GOT3 (cell line): ENCODE measurements around the gene DGAT2L6.
"Not testable (repeated sequence)": the region's sequence is repeated elsewhere in the genome, so short reads cannot be mapped to it uniquely, and the experiment has no call there.

Source experiments
- DNase-seq: peaks from one replicate; lab custom pipeline; 2025; ENCODE audit warnings: mixed read lengths; lab: John Stamatoyannopoulos, UW

DGAT2L6 gene

DNA sequence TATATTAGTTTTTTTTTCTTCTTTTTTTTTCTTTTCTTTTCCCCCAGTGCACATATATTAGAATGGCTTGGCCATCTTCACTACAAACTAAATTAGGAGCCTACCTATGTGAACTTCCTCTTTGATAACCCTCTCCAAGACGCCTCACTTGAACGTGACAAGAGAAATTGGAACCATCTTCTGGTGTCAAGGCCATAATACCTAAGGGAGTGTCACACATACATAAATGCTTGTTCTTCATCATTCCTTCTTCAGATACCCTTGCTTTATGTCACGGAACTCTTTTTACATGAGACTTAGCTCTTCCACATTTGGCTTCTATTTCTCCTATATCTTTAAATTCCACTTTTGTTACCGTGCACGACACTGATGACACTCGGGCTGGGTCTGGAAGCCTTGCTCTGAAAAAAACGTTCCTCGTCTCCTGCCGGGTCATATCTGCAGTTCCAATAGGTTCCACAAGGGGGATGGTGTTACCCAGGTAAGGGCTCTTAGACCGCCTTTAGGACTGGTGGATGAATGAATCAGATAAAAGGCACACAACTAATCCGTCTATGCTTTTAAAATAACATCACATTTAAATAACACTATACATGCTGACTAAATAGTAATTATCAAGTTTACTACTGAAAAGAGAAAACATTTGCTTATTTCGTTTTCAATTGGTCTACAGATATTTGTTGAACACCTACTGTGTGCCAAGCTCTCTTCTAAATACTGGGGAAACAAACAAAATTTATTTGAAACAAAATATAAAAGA is 19.9 kb downstream of the DGAT2L6 start:
- DNase-seq, result peak; percentile 13

DNA sequence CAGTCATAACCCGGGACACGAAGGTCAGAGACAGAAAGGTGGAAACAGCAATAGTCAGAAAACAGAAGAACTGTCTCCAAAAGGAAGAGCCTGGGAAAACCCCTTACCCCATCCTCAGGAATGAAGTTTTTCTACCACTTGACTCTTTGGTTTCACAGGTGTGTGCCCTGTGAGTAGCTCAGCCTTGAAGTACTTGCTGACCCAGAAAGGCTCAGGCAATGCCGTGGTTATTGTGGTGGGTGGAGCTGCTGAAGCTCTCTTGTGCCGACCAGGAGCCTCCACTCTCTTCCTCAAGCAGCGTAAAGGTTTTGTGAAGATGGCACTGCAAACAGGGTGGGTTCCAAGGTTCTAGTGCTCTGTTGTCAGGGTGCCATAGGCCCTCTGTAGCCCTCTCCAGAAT is 24.4 kb downstream of the DGAT2L6 start:
- no peak for DNase-seq

DNA sequence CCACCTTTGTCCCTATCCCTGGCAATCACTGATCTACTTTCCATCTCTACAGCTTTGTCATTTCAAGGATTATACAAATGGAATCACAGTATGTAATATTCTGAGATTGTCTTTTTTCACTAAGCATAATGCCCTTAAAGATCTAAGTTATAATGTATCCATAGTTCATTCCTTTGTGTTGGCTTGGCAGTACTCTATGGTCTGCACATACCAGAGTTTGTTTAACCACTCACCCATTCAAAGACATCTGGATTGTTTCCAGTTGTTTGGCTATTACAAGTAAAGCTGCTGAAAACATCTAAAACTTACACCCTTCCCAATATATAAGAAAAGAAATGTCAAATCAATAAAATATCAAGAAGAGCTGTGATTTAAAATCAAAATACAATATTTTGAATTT is 31.2 kb downstream of the DGAT2L6 start:
- DNase-seq, result no peak

DNA sequence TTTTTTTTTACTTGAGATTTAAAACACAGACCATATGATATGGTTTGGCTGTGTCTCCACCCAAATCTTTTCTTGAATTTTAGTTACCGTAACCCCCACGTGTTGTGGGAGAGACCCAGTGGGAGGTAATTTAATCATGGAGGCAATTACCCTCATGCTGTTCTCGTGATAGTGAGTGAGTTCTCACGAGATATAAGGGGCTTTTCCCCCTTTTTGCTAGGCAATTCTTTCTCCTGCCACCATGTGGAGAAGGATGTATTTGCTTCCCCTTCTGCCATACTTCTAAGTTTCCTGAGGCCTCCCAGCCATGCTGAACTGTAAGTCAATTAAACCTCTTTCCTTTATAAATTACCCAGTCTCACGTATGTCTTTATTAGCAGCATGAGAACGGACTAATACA is 32.3 kb downstream of the DGAT2L6 start:
- DNase-seq, result not testable (repeated sequence)

DNA sequence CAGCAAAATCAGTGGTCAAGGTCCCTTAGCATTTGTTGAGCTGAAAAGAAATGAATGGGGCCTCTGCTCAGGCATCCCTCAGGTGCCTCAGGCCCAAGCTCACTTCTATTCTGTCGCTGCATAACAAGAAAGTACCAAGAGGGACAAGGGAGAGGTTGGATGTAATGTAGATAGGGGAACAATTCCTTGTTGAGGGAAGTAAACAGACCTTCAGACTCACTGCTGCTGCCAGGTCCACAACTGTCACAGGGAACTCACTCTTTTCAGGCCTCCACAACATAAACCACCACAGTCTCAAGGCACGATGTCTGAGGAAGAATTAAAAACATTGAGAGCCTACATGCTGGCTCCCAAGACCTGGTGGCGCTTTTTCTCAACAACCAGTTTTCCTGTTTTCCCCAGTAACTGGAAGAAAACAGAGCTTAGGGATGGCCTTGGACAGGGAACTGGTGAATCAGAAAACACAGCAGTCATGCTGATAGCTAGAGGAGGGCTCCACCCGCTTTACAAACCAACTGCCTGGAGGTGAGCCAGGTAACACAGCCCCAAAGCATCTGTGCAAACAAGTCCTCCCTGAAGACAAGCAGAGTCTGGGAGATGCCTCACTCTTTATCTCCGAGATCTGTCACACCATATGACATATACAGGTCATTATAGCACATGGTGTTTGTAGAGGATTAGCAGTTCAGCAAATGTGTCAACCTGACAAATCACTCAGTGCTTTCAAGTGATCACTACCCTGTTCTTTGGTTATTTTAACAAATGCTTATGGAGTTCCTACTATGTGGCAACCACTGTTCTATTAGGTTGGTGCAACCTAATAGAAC is 42.9 kb downstream of the DGAT2L6 start:
- no peak for DNase-seq

DNA sequence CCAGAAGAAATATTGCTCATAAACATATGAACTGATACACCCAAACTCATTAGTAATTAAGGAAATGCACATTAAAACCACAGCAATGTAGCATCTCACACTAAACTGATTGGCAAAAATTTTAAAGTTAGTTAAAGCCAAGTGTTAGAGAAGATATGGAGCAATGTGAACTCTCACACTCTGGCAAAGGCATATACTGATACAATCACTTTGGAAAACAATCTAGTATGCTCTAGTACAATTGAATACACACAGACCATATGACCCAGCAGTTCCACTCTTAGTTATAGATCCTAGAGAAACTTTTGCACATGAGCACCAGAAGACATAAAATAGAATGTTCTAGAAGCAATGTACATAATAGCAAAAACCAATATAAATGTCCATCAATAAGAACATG is 48.8 kb downstream of the DGAT2L6 start:
- no peak for DNase-seq

DNA sequence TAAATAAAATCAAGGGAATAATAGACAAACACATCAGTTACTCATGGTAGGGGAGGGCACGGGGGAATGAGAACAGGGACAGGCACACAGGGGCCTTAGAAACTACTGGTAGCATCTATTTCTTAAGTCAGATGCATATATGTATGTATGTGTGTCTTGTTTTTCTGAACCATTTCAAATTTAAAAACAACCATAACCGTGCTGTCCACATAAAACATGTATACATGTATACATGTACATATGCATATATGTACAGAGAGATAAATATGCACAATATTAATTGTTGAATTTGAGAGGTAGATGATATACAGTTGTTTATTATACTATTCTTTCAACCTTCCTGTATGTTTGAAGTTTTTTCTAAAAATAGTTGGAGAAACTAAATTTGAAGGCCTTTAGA is 49.4 kb downstream of the DGAT2L6 start:
- no peak for DNase-seq

DNA sequence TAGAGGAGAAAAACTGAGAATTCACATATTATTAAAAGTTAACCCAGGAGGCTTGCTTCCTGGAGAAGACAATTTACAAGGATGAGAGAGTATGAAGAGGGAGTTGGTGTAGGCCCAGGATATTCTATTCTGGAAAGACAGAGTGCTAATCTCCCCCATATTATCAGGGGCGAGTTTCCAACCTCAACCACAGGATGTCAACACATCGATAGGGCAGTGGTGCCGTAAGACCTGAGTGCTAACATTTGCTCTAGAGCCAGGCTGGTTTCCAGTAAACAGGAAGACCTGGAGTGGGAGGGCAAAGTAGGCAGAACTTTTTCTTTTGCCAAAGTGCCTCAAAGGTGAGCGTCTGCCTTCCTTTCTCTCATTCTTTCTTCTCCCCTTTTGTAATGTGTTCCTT is 54.4 kb downstream of the DGAT2L6 start:
- DNase-seq, result no peak

DNA sequence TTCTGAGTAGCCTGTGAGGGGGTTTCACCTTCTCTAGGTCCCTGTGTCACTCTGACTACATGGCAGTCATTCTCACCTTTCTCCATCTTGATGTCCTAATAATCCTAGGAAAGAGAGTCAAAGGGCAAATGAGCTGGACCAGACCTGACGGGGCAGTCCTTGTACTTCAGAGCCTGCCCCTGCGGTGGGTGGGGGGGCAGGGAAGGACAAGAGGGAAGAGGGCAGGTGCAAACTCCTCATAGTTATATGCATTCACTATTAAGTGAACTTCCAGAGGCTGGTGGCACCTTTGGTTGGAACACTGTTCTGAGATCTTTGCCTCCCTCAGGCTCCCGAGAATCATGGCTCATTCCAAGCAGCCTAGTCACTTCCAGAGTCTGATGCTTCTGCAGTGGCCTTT is 57.1 kb downstream of the DGAT2L6 start, which contains the start of gene AWAT1:
Gene AWAT1, plus strand, starts transcription at position 301 of the 400 bp plus-strand sequence. Its CDS starts 41 bp downstream, at position 342.
- DNase-seq, result no peak

DNA sequence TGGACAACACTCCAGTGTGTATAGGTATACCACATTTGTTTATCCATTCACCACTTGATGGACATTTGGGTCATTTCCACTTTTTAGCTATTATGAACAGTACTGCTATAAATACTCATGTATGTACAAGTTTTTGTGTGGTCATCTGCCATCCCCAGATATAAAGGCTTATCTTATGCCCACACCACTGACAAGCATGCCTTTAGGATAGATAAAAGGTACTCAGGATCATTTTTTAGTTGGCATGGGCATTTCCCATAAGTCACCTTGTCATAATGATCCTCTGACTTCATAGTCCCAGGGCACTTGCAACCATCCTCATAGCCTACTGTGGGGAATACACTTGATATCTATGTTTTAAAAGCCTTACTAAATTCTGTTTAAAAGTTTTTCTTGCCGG is 63.5 kb downstream of the DGAT2L6 start:
- no peak for DNase-seq

DNA sequence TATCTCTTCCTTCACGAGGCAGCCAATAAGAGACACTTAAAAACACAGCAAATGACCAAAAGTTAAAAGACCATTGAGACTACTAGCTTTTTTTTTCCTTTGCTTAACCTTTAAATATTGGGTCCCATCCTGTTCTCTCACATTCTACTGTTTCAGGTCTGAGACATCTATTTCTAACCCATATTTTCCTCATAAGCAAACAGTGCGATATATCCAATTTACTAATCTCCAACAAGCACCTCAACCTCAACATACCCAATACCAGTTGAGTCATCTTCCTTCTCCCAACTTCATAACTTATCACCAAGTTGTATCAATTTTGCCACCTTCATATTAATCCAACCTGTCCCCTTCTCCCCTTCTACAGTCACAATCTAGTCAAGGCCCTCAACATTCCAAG is 64.2 kb downstream of the DGAT2L6 start:
- no peak for DNase-seq

DNA sequence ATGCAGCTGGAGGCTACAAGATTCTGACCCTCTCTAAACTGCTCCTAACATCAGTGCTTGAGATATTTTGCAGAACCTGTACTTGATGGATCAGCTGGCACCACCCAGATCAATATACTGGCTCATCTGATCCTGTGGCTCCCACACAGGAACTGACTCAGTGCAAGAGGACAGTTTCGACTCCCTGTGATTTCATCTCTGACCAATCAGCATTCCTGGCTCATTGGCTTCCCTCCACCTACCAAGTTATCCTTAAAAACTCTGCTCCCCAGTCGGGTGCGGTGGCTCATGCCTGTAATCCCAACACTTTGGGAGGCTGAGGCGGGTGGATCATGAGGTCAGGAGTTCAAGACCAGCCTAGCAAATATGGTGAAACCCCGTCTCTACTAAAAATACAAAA is 66.3 kb downstream of the DGAT2L6 start:
- not testable (repeated sequence) for DNase-seq

DNA sequence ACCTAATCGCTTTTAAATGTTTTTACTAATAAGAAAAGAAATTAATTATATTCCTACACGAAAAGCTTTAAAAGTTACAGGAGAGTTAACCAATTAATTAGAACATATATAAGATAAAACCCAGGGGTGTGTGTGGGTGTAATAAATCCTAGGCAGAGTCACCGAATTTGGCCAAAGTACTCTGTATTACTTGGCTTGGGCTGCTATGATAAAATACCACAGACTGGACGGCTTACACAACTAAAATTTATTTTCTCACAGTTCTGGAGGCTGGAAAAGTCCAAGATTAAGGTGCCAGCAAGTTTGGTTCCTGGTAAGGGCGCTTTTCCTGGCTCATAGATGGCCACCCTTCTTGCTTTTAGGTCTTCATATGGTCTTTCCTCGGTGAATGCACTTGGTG is 67.6 kb downstream of the DGAT2L6 start:
- DNase-seq, result no peak

DNA sequence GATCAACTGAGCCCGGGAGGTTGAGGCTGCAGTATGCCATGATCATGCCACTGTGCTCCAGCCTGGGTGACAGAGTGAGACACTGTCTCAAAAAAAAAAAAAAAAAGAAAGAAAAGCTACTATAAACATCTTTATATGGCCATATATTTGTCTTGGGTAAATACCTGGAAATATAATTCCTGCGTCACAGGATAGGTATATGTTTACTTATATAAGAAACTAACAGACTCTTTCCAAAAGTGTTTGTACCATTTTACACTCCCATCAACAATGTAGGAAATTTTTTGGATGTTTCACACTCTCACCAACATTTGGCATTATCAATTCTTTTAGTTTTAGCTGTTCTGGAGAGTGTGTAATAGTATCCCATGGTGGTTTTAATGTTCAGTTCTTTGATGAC is 70.0 kb downstream of the DGAT2L6 start:
- no peak for DNase-seq

DNA sequence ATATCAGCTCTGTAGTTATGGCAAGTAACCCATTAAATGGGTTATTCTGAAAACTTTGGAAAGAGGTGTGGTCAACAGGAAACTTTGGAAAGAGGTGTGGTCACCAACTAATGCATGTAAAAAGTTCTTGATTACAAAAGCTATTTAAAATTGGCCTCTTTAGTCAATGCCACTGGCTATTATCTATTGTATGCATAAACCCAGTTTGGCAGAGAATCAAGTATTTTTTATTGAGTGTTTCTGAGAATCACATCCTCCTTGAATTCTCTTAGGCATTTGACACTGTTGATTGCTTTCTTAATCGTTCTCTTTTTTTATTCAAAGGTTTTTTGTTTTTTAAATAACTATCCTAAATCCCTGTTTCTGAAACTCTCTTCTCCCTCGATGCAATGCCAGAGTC is 75.2 kb downstream of the DGAT2L6 start:
- DNase-seq, result no peak

DNA sequence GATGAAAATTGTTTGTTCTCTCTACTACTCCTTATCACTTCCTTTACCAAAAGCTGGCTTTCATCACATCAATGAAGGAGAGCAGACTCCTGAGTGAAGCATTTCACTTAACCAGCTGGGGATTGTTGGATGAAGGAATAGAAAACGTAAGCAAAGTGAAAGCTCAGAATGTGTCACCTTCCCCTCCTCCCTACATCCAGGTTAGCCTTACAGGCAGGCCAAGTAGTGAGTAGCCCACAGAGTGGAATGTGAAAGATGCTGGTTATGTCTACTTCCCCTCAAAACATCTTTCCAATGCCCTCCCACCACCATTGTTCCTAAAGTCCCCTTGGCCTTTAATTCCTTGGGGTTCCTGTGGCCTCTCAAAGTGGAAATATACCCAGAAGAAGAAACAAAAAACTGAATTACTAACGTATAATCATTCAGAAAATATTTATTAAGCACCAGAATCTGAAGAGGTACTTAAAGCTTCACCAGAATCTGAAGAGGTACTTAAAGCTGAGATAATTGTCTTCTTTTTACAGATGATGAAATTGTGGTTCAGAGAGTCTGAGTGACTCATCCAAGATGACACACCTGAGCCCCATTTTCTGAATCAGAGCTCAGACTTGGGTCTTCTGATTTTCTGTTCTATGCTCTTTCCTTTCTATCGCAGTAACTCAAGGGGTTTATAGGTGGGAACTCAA is 76.2 kb downstream of the DGAT2L6 start:
- no peak for DNase-seq

DNA sequence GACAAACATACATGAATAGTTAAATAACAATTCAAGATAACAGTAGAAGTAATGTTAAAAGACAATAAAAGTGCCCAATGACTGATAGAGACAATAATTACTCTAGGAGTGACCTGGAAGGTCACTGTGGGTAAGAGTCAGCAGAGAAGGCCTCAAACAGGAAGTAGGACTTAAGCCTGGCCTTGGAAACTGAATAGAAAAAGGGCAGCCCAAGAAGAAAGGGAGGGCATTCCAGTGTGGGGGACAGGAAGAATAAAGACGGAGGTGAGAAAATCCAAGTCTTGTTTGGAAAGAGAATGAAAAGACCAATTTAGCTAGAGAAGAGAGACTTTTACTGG is 76.7 kb downstream of the DGAT2L6 start:
- DNase-seq, result no peak

DNA sequence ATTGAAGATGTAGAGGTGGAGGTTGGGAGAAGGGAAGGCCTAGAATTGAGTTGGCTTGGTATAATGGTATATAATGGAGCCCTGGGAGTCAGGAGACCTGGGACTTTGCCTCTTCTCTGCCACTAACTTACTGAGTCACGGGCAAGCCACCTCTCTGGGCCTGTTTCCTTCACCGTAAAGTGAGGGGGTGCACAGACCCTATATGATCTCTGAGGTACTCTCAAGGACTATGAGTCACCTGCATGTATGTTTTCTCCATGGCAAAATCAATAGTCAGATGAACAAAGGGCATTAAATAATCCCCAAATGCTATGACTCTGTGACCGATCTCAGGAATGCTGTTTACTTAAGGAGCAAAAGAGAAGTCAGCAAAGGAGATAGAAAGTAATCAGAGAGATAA is 77.6 kb downstream of the DGAT2L6 start:
- DNase-seq, result no peak
